Erythroblast (primary cell): ENCODE data around the gene RCAN3.

ENCODE experiments used
- GATA1 ChIP-seq: IDR thresholded peaks from 2 replicates; pipeline ENCODE4 v1.6.1; 2011; ENCODE audit warnings: low read depth, mild to moderate bottlenecking, control low read depth, low read length, moderate library complexity
- POLR2A ChIP-seq: IDR thresholded peaks from 2 replicates; pipeline ENCODE4 v1.6.1; 2011; ENCODE audit warnings: mild to moderate bottlenecking, low read length

- no peak for TF ChIP-seq POLR2A
- no peak for TF ChIP-seq GATA1
These were observed 25.3 kb upstream of the RCAN3 start for GRCh38 chr1:24477309-24477708.
